GM19099 (cell line): ENCODE measurements around the gene ACKR2.

Experiments used
- POLR2A ChIP-seq: IDR thresholded peaks from 3 replicates; pipeline ENCODE4 v1.6.1; 2011; ENCODE audit warnings: low read depth; ENCODE audit not compliant: insufficient read length; ENCODE audit errors: extremely low read depth

ACKR2 gene

DNA sequence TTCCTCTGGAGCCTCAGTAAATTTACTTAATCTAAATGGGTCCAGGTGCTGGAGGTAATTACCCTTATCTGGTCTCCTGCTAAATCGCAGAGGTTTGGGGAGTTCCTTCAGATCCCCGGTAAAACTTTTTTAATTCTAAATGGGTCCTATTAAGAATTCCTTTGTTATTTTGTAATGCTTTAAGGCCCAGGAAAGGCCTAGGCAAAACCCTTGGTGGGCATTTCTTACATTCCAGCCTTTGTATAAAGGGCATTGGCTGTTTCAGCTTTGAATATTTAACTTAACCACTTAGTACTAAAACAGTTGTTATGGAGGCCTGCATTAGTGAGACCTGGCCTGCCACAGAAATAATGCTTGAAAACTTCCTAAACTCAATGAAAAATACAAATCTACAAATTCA lies 81.8 kb downstream of the ACKR2 start:
- no peak for TF ChIP-seq POLR2A

DNA sequence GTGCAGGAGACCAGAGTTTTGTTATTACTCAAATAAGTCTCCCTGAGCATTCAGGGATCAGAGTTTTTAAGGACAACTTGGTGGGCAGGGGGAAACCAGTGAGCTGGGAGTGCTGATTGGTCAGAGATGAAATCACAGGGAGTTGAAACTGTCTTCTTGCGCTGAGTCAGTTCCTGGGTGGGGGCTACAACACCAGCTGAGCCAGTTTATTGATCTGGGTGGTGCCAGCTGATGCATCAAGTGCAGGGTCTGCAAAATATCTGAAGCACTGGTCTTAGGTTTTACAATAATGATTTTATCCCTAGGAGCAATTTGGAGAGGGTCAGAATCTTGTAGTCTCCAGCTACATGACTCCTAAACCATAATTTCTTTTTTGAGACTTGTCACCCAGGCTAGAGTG lies 82.9 kb downstream of the ACKR2 start:
- TF ChIP-seq POLR2A: no peak

DNA sequence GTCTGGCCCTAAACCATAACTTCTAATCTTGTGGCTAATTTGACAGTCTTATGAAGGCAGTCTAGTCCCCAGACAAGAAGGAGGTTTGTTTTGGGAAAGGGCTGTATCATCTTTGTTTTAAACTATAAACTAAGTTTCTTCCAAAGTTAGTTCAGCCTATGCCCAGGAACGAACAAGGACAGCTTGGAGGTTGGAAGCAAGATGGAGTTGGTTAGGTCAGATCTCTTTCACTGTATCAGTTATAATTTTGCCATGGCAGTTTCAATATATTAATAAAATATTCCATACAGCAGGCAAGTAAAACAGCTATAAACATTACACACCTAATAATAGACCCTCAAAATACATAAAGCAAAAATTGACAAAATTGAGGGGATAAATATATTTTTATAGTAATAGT lies 83.6 kb downstream of the ACKR2 start:
- TF ChIP-seq POLR2A: no peak

DNA sequence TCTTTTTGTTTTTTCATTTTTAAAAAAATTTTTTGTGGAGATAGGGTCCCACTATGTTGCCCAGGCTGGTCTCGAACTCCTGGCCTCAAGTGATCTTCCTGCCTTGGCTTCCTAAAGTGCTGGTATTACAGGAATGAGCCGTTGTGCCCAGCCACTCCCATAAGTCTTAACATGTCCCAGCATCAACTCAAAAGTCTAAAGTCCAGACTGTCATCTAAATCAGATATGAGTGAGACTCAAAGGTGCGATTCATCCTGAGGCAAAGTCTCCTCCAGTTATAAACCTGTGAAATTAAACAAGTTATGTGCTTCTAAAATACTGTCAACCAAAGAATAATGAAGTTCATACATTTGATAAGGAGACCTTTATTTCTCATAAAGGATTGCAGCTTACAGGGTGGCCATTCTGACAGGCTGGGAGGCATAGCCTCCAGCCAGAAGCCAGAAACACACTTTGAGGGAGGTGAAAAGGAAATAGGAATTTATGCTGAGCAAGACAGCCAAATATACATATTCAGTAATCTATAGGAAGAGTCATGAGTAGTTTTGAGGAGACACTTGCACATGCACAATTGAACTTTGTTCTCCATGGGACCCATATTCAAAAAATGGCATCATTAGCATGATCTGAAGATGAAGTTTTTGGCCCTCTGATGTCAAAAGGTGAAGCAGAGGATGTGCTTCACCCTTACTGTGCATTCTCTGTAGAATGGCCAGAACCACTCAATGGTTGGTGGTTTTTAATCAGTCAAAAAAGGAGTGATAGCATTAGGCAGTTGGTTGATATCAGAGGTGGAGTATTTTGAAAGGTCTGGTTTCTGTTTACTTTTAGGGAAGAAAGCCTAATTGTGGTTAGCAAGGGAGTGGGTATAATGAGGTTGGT lies 85.7 kb downstream of the ACKR2 start:
- no peak for TF ChIP-seq POLR2A

DNA sequence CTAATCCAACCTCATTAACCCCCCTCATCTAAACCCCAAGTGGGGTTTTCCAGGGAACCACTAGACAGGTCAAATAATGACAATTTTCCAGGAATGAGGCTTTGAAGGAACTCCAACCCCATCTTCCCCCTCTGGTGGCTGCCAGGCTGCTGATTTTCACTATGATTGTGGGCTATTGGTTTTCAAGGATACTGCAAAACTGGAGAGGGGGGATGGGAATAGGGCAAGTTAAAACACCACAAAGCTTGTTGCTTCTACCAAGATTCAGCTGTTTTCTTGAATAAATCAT lies 86.3 kb downstream of the ACKR2 start:
- TF ChIP-seq POLR2A: no peak

DNA sequence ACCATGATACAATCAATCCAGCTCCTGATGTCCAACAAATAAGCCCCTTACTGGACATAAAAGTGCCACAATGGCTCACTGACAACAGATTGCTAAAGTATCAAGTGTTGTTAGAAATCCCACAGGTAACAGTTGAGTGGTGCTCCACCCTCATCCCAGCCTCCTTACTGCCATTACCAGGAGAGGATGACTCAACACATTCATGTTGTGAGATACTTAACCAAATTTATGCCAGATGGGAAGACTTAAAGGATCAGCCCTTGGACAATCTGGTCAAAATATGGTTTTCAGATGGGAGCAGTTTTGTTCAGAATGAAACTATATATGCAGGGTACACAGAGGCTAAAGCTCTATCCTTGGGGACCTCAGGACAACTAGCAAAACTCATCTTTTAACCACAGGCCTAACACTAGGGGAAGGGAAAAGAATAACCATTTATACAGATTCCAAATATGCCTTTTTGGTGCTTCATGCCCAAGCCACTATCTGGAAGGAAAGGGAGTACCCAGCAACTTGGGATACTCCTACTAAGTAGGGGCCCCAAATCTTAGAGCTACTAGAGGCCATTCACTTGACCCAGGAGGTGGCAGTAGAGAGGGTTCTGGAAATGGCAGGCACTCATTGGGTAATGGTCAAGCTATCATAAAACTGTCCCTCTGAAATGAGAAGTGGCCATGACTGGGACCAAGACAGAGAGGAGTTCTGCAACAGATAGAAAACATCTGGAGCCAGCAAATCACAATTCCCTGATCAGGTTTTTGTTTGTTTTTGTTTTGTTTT lies 89.8 kb downstream of the ACKR2 start:
- no peak for TF ChIP-seq POLR2A

DNA sequence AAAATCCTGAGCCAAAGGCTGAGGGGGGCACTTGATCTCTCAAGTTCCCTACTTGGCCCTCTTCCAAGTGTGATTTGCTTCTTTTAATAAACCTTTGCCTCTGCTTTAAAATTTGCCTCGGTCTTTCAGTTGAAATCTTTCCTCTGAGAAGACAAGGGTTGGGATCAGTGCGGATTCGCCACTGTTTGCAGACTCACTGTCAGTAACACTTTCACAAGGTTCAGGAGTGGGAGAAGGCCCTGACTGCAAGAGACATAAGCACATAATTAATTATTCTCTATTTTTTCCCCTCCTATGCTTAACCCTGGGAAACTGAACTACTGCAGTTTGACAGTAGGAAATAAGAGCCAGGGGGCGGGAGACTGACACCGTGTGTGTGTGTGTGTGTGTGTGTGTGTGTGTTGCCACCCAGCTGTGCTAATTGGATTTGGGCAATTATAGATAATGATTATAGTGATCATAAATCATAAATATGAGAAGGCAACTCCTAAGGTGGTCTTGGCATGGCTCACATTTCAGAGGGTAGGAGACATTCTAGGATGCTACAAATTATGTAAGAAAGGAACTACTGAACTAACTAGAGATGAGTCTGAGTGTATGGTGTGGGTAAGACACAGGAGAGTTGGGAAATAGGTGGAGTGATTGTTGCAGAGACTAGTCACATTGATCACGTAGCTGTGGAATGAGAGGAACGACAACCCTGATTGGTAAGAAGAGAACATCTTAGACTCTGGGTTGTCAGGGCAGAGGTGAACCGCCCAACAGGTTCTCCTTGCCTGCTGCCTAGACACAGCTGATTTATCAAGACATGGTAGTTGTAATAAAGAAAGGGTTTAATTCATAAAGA lies 91.2 kb downstream of the ACKR2 start:
- TF ChIP-seq POLR2A: no peak

DNA sequence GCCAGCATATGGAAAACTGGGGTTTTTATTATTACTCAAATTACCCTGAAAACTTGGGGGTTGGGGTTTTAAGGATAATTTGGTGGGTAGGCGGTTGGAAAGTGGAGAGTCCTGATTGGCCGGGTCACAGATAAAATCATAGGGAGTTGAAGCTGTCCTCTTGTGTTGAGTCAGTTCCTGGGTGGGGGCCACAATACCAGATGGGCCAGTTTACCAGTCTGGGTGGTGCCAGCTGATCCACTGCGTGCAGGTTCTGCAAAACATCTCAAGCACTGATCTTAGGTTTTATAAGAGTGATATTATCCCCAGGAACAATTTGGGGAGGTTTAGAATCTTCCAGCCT lies 91.8 kb downstream of the ACKR2 start:
- TF ChIP-seq POLR2A: no peak

DNA sequence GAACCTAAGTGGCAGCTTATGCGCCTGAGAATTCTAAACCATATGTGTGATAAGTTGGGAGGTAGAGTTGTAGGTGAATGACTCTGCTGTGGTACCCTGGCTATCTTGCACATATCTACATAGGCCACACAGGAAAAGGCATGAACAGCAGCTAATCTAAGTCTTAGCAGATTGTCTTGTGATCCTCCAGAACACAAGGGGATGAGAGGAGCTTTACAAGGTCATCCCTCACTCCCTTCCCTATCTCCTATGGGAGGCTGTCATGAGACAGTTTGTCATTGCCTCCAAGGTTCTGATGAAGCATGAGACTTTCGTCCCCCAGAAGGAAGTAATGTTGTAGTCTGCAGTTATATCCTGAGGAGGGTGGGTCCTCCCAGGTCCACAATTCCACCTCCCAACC lies 93.0 kb downstream of the ACKR2 start:
- TF ChIP-seq POLR2A: no peak

DNA sequence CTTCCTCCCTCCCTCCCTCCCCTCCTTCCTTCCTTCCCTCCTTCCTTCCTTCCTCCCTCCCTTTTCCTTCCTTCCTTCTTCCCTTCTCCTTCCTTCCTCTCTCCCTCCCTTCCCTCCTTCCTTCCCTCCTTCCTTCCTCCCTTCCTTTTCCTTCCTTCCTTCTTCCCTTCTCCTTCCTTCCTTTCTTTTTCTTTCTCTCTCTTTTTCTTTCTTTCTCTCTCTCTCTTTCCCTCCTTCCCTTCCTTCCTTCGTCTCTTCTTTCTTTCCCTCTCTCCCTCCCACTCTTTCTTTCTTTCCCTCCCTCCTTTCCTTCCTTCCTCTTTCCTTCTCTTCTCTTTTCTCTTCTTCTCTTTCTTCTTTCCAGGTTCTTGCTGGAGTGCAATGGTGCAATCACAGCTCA lies 94.8 kb downstream of the ACKR2 start:
- no peak for TF ChIP-seq POLR2A

DNA sequence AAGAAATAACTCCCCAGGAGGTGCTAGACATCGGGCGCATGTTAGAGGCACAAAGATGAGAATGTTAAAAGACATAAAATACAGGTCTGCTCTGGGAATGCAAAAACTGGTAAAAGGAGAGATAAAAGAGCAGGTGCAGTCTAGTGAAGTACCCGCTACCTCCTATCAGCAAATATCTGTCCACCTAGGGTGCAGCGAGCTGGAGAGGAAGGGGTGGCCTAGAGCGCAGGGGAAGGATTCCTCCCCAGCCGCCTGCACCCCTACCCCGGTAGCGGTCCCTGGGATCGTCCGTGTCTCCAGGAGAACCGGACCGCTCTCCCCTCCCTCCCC lies 96.5 kb downstream of the ACKR2 start:
- TF ChIP-seq POLR2A: no peak

DNA sequence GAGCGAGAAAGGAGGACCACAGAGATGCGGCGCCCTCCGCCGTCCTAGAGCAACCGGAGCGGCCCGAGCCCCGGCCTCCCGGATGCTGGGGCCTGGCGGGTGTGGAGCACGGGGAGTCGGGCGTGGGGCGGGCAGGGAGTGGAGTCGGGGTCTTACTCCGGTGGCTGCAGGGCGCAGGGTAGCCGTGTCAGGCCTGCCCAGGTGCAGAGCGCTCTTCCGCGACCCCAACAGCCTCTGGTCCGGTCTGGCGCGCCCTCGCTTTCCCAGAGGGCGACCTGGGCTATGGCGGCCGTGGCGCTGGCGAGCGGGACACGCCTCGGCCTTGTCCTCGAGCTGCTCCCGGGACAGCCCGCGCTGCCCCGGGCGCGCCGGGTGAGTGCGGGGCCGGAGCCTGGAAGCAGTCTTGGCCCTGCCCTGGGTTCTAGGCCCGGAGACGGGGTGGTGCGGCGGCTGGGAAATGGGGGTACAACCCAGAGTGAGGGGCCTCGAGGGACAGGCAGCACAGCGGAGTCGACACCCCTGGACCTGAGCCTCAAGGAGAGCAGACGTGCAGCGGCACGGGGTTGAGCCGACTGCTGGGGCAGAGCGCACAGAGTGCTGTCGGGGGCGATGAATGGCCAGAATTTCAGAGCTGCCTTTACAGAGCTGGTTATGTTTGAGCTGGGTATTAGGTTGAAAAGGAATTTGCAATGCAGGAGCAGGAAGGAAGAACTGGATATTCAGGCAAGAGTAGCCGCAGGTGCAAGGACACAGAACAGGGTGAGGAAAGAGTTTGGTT lies 97.0 kb downstream of the ACKR2 start, which contains the start of gene ZNF662:
Gene ZNF662 (plus strand): TSS at position 73 of the 778 bp plus-strand sequence. CDS start 1,973 bp downstream, outside the sequence.
- no peak for TF ChIP-seq POLR2A

DNA sequence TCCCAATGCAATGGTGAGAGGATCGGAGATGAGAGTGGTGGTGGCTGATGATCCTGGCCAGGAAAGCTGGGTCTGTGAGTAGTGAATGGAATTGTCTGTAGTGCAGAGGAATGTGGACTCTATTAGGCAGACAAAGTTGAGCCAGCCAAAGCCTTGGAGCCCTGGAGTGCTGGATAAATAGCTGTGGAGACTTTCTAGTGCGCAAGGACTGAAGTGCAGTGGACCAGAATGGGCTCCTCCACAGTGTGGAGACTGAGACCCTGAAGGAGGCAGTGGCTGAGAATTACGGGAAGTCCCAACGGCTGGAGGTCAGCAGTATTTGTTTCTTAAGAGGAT lies 97.6 kb downstream of the ACKR2 start:
- no peak for TF ChIP-seq POLR2A

DNA sequence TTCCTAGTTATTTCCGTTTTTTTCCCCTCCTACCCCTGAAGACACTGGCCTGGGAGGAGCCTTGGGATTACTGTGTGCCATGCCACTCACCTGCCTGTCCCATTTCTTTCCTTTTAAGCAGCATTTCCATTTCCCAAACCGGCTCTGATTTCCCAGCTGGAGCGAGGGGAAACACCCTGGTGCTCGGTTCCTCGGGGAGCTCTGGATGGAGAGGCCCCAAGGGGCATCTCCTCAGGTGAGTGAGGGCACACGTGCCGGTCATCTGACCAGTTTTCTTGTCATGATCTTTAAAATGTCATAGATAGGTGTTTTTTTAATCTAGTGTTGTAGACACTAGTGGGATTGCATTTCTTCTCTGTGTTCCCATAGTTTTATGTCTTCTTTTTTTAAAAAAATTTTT lies 99.4 kb downstream of the ACKR2 start:
- no peak for TF ChIP-seq POLR2A

DNA sequence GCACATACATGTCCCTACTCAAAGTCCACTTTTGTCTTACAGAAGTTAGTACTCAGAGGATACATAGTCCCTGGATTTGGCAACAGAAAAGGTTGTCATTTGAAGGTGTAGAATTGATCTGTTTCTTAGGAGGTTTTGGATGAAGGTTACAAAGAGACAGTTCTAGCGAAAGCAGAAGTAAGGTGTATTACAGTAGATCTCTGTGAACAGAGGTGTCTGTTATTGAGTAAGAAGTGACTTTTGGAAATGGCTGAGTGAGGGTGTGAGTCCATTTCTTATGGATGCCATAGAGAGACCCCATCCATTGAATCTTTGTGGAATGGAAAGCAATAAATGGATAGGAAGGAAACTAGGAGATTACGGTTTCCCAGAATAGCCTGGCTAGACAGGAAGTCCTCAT lies 102.3 kb downstream of the ACKR2 start:
- no peak for TF ChIP-seq POLR2A
